ENCODE results near the gene GRM5. TPM values are rescaled to one million over a fixed set of nuclear protein-coding genes. Genes with fewer than 3 reads are reported as not detected.
"Not testable (repeated sequence)": the region's sequence is repeated elsewhere in the genome, so short reads cannot be mapped to it uniquely, and the experiment has no call there.

Gene GRM5
- total RNA-seq, 1 experiment from 2014 or later, result 0.03 TPM

GRCh38 chr11:88972210-88972609 is 93.6 kb downstream of the GRM5 start:
- ChIA-PET POLR2A (no interaction called here), CTCF (no interaction called here)
- DNase-seq (ENCODE audit: low read depth, low spot score), result no peak
- H3K36me3 ChIP-seq (ENCODE audit: control insufficient read depth, insufficient read depth, low read length), result no peaks in the 10 kb centered on the region
- no TSS peak for BruUV-seq (replicated peaks)
- H3K27me3 ChIP-seq (ENCODE audit: control insufficient read depth, insufficient read depth, low read length), result no peaks in the 10 kb centered on the region
- TF ChIP-seq CTCF (IDR thresholded peaks at IDR 0.05) (no peak), TCF7L2 (IDR thresholded peaks at IDR 0.05; ENCODE audit: low read depth, low read length) (no peak), SIN3A (IDR thresholded peaks at IDR 0.05; ENCODE audit: borderline replicate concordance, insufficient read depth, low read depth, low read length) (no peak), POLR2AphosphoS5 (IDR thresholded peaks at IDR 0.05; ENCODE audit: low read depth, low read length) (no peak), REST (IDR thresholded peaks at IDR 0.05; ENCODE audit: insufficient read depth in 1 of 2, low read depth in 2 of 2, low read length in 1 of 2) (no peak)
- ATAC-seq, result no peak
- no peak overlapping the region for H3K4me3 ChIP-seq (ENCODE audit: low read depth in 2 of 2, low read length in 2 of 2)
- in situ Hi-C loops (cut with HindIII; ENCODE audit: low pct_unique_long_range_greater_than_20kb, low sequenced_read_pairs), result no loop called here
- no peak overlapping the region for H3K27ac ChIP-seq (ENCODE audit: low read length)
- intact Hi-C loops (cut with micrococcal nuclease; ENCODE audit: unreplicated experiment), result no loop called here
- H3K9me3 ChIP-seq (ENCODE audit: control insufficient read depth, insufficient read depth, low read depth, low read length), result no peaks in the 10 kb centered on the region
- H3K4me1 ChIP-seq (ENCODE audit: control insufficient read depth, insufficient read depth, low read length), result no peaks in the 10 kb centered on the region

- H3K4me3 ChIP-seq (ENCODE audit: low read depth in 2 of 2, low read length in 2 of 2); H3K27me3 ChIP-seq (ENCODE audit: control insufficient read depth, insufficient read depth, low read length); POLR2A ChIA-PET; ATAC-seq; H3K27ac ChIP-seq (ENCODE audit: low read length); H3K36me3 ChIP-seq (ENCODE audit: control insufficient read depth, insufficient read depth, low read length); intact Hi-C loops (cut with micrococcal nuclease; ENCODE audit: unreplicated experiment); H3K4me1 ChIP-seq (ENCODE audit: control insufficient read depth, insufficient read depth, low read length); in situ Hi-C loops (cut with HindIII; ENCODE audit: low pct_unique_long_range_greater_than_20kb, low sequenced_read_pairs); H3K9me3 ChIP-seq (ENCODE audit: control insufficient read depth, insufficient read depth, low read depth, low read length); CTCF ChIA-PET; BruUV-seq (replicated peaks); DNase-seq (ENCODE audit: low read depth, low spot score): not testable (repeated sequence)
These were observed 104.2 kb downstream of the GRM5 start for GRCh38 chr11:88961621-88962020.

GRCh38 chr11:88959857-88960256 is 105.9 kb downstream of the GRM5 start:
- CTCF ChIA-PET; BruUV-seq (replicated peaks); H3K27me3 ChIP-seq (ENCODE audit: control insufficient read depth, insufficient read depth, low read length); in situ Hi-C loops (cut with HindIII; ENCODE audit: low pct_unique_long_range_greater_than_20kb, low sequenced_read_pairs); H3K9me3 ChIP-seq (ENCODE audit: control insufficient read depth, insufficient read depth, low read depth, low read length); DNase-seq (ENCODE audit: low read depth, low spot score); H3K4me3 ChIP-seq (ENCODE audit: low read depth in 2 of 2, low read length in 2 of 2); POLR2A ChIA-PET; H3K4me1 ChIP-seq (ENCODE audit: control insufficient read depth, insufficient read depth, low read length); H3K27ac ChIP-seq (ENCODE audit: low read length); intact Hi-C loops (cut with micrococcal nuclease; ENCODE audit: unreplicated experiment); ATAC-seq; H3K36me3 ChIP-seq (ENCODE audit: control insufficient read depth, insufficient read depth, low read length): not testable (repeated sequence)

All from Panc1 (cell line).